ENCODE data around the gene ATRIP. TPM values are rescaled to one million over a fixed set of nuclear protein-coding genes. Genes with fewer than 3 reads are reported as not detected.
A peak's percentile ranks its signal among the peaks of the same experiment; 100 is the strongest.

Gene ATRIP
- total and polyA plus RNA-seq, 2 of the 8 experiments (the other 6 are each of a cell fraction or from before 2014, with no cell fraction given) = 18.5 to 20.2 TPM

GRCh38 chr3:48476426-48477053, 30.0 kb downstream of the ATRIP start:
- no peak overlapping the region for H3K14ac ChIP-seq (ENCODE audit: insufficient read length)
- H3K4me3 ChIP-seq (ENCODE audit: extremely low read depth in 1 of 4, insufficient read depth in 2 of 4, low read depth in 3 of 4, low read length in 4 of 4) = no peak overlapping the region
- no peak for DNase-seq (ENCODE audit: low read depth in 1 of 2, low spot score in 2 of 2)
- peak overlapping the region; percentile 88; the same call in 1 of the 2 replicates for H2BK5ac ChIP-seq (ENCODE audit: low read depth, low read length)
- H2AFZ ChIP-seq (ENCODE audit: low read length) = no peak overlapping the region
- peak overlapping the region; percentile 99; the same call in 1 of the 2 replicates for H2BK12ac ChIP-seq (ENCODE audit: low read depth, low read length)
- H4K20me1 ChIP-seq (replicated peaks in 1 of 2; ENCODE audit: control insufficient read depth in 1 of 2, insufficient read depth in 2 of 2, low read length in 2 of 2) = no peaks in the 10 kb centered on the region
- H4K8ac ChIP-seq (ENCODE audit: extremely low read depth, insufficient read depth, low read length) = no peak overlapping the region
- H3K27me3 ChIP-seq (replicated peaks in 1 of 4; ENCODE audit: control insufficient read depth in 3 of 4, extremely low read depth in 1 of 4, insufficient read depth in 3 of 4, low read length in 3 of 4) = no peaks in the 10 kb centered on the region
- peak overlapping the region; percentile 97; the same call in 1 of the 2 replicates for H2AK5ac ChIP-seq (ENCODE audit: low read depth, low read length)
- no peak overlapping the region for H4K5ac ChIP-seq (ENCODE audit: insufficient read length, low read depth, low read length)
- H3K23me2 ChIP-seq (ENCODE audit: low read depth, low read length) = peaks cover 6% of the 10 kb centered on the region
- no peak overlapping the region; a peak in 1 of 4 replicates for H3K4me2 ChIP-seq (ENCODE audit: insufficient read depth in 1 of 2, low read depth in 2 of 2, low read length in 2 of 2)
- peaks cover 0 to 13% of the 10 kb centered on the region in 2 experiments; a peak in 2 of 4 replicates for H3K79me2 ChIP-seq (ENCODE audit: control insufficient read depth in 1 of 2, insufficient read depth in 2 of 2, low read length in 2 of 2)
- peaks cover 4% of the 10 kb centered on the region; the same call in 1 of the 2 replicates for H3K79me1 ChIP-seq (ENCODE audit: low read depth, low read length)
- H3K56ac ChIP-seq (replicated peaks; ENCODE audit: insufficient read length, low read depth, low read length) = no peak overlapping the region
- no peak for FAIRE-seq
- peak overlapping the region; percentile 65 for H3K4ac ChIP-seq (replicated peaks; ENCODE audit: insufficient read length, low read depth, low read length)
- H3K18ac ChIP-seq (ENCODE audit: extremely low read depth, low read length) = peak overlapping the region; percentile 78; the same call in 1 of the 2 replicates
- ChIA-PET POLR2A (ENCODE audit: partially characterized antibody) (interaction anchor here (0.8 to 7.6 kb wide), 8 partner anchors 13 to 235 kb away, joined by 3 to 83 read pairs (median 4); partner anchors contain the start of genes ATRIP and ZNF589), CTCF (ENCODE audit: partially characterized antibody) (interaction anchor here (1.0 to 21.5 kb wide), 6 partner anchors 11 to 73 kb away, joined by 3 to 251 read pairs (median 16); partner anchors contain the start of gene SHISA5)
- H4K91ac ChIP-seq (replicated peaks; ENCODE audit: insufficient read length, low read length) = peak overlapping the region; percentile 88
- H2BK20ac ChIP-seq (ENCODE audit: low read length) = peak overlapping the region; percentile 98
- H3K36me3 ChIP-seq (ENCODE audit: control insufficient read depth in 2 of 4, insufficient read depth in 4 of 4, low read length in 3 of 4) = no peaks in the 10 kb centered on the region
- no peak overlapping the region for H3K9ac ChIP-seq (replicated peaks in 1 of 4; ENCODE audit: extremely low read depth in 1 of 4, low read depth in 3 of 4, low read length in 3 of 4)
- no peak overlapping the region for H3K23ac ChIP-seq (ENCODE audit: insufficient read length)
- peak overlapping the region; percentile 99 for H2BK15ac ChIP-seq (ENCODE audit: low read length)
- H3K9me3 ChIP-seq (ENCODE audit: insufficient read depth in 2 of 2, low read depth in 1 of 2, low read length in 1 of 2) = no peaks in the 10 kb centered on the region
- peak overlapping the region; percentile 27; the same call in 1 of the 2 replicates for H3K27ac ChIP-seq (ENCODE audit: low read depth, low read length)
- no peak for TF ChIP-seq KDM4A (IDR thresholded peaks at IDR 0.05; ENCODE audit: low read depth, low read length, severe bottlenecking)
- no peak for TF ChIP-seq BRCA1 (IDR thresholded peaks at IDR 0.05; ENCODE audit: low read depth, low read length)
- TF ChIP-seq ATF3 (IDR thresholded peaks at IDR 0.05; ENCODE audit: insufficient read depth, low read depth, low read length) = no peak
- no peak for TF ChIP-seq CHD2 (IDR thresholded peaks at IDR 0.05; ENCODE audit: low read length)
- no peak for TF ChIP-seq KDM5A (IDR thresholded peaks at IDR 0.05; ENCODE audit: low read length)
- TF ChIP-seq CEBPB (IDR thresholded peaks at IDR 0.05; ENCODE audit: low read depth, low read length) = no peak
- TF ChIP-seq CTBP2 (IDR thresholded peaks at IDR 0.05; ENCODE audit: borderline replicate concordance, insufficient read depth, insufficient read length, low read length) = no peak
- no peak for TF ChIP-seq JUN (IDR thresholded peaks at IDR 0.05; ENCODE audit: low read depth, low read length)
- no peak for TF ChIP-seq FOSL1 (IDR thresholded peaks at IDR 0.05; ENCODE audit: insufficient read depth, low read depth, low read length)
- TF ChIP-seq RBBP5 (IDR thresholded peaks at IDR 0.05; ENCODE audit: borderline replicate concordance, low read depth, low read length) = no peak
- H3K4me1 ChIP-seq (replicated peaks in 1 of 4; ENCODE audit: control insufficient read depth in 3 of 4, insufficient read depth in 4 of 4, low read length in 3 of 4) = peaks cover 0 to 26% (median 16%) of the 10 kb centered on the region in 4 experiments; a peak in 6 of 7 replicates
- 91% methylated on average over 9 of the region's 9 CpGs; no CpG with 5 or more reads in 1 of the 2 experiments for whole genome bisulfite sequencing, 2 experiments (ENCODE audit: extremely low coverage in 1 of 2, insufficient coverage in 1 of 2, insufficient read length in 1 of 2, insufficient replicate concordance in 2 of 2, low coverage in 1 of 2, low lambda C conversion rate in 2 of 2, missing lambda C conversion rate in 1 of 2)
- no peak overlapping the region for H2BK120ac ChIP-seq (replicated peaks; ENCODE audit: low read depth, low read length)

All from H1 (cell line).